Measurements from ENCODE around the gene AVPI1.

AVPI1 gene, protein sequence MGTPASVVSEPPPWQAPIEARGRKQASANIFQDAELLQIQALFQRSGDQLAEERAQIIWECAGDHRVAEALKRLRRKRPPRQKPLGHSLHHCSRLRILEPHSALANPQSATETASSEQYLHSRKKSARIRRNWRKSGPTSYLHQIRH

GRCh38 chr10:97686962-97687784, at the start of gene AVPI1:
TSS of gene AVPI1 (minus strand) at chr10:97687241. CDS start at chr10:97679905, 7,336 bp downstream.
- DNase-seq (ENCODE audit: low spot score), result peak; percentile 91

- DNase-seq (ENCODE audit: low spot score), result no peak
Observed at GRCh38 chr10:97736403-97736901, 49.4 kb upstream of the AVPI1 start.

DNA sequence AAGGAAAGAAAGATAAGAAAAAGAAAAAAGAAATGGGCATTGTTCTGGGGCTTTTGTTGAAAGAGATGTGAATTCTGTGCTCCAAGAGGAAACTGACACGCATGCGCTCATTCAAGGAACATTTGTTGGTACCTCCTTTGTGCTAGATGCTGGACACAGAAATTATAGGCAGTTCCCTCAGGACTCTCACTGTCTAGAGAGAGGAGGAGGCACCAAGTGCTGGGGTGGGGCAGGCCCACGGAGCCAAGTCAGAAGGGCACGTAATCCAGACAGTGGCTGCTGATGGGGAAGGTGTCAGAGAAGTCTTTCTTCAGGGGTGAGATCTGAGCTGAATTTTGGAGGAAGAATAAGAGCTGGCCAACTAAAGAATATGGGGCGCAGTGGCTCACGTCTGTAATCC, 47.0 kb upstream of the AVPI1 start:
- DNase-seq (ENCODE audit: low spot score), result no peak

DNA sequence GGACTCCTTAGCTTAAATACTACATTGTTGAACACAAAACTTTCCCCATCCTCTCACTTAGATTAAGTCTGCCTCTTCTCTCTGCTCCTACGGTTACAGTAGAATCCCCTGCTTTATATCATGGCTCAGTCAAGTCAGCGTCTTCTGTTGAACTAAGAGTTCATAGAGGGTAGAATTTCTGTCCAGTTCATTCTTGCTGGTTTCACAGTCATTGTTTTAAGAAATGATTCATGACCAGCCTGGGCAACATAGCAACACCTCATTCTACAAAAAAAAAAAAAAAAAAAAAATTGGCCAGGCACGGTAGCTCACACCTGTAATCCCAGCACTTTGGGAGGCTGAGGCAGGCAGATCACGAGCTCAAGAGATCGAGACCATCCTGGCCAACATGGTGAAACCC, 46.2 kb upstream of the AVPI1 start:
- DNase-seq (ENCODE audit: low spot score), result no peak

- no peak for DNase-seq (ENCODE audit: low spot score)
Observed at GRCh38 chr10:97732052-97732359, 45.0 kb upstream of the AVPI1 start.

- no peak for DNase-seq (ENCODE audit: low spot score)
Observed at GRCh38 chr10:97731346-97732051, 44.5 kb upstream of the AVPI1 start.

DNA sequence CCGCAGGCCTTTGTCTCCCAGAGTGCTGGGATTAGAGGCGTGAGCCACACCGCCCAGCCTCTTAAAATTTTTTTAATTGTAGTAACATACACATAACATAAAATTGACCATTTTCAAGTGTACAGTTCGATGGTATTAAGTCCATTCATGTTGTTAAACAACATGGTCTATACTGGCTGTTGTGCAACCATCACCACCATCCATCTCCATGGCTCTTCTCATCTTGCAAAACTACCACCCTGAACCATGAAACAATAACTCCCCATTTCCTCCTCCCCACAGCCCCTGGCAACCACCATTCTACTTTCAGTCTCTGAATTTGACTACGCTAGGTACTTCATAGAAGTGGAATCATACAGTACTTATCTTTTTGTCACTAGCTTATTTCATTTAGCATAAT, 42.0 kb upstream of the AVPI1 start:
- DNase-seq (ENCODE audit: low spot score), result no peak

DNA sequence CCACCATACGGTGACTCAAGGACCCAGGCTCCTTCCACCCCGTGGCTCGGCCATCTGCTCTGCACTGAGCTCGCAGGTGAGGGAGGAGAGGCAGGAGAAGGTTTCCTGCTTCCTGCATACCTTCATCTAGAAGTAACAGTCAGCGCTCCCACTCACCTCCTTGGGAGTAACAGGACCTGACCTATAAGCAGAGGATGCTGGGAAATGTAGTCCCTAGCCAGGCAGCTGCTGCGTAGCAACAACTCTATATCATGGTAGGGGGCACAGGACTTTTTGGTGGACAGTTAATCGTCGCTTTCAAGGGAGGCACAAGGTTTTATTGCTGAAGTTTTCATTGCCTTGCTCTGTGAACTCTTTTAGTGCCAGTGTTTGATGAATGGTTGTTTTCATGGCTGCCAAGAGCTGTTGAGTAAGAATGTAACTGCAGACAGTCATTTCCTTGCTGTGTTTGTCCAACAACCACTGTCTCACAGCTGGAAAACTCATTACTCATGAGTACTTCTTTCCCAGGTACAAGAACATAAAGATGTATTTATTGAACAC, 39.7 kb upstream of the AVPI1 start:
- no peak for DNase-seq (ENCODE audit: low spot score)

DNA sequence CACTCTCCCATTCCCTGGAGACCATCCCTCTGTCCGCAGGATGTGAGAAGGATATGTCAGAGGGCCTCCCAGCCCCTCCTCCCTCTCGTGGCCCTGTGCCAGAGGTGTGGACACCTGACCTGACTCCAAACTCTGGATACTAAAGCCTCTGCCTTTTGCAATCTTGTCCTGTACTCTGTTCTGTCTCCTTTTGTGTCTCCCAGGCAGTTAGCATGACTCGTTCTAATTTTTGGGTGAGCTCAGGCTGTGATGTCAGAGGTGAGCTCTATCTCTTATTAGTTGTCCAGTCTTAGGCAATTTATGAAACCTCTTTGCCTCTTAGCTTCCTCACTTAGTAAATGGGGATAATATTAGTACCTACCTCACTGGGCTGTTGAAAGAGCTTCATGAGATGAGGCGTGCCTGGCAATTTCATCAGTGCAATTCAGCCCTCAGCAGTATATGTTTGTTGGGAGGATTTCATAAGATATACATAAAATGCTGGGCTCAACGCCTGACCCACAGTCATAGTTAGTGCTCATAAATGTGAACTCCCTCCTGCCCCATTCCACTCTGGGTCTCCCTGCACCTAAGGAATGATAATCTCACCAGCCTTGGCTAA, 37.4 kb upstream of the AVPI1 start:
- DNase-seq (ENCODE audit: low spot score), result no peak

GRCh38 chr10:97723001-97723400, 36.0 kb upstream of the AVPI1 start:
- no peak for DNase-seq (ENCODE audit: low spot score)

GRCh38 chr10:97721871-97722780, 35.1 kb upstream of the AVPI1 start:
- no peak for DNase-seq (ENCODE audit: low spot score)

DNA sequence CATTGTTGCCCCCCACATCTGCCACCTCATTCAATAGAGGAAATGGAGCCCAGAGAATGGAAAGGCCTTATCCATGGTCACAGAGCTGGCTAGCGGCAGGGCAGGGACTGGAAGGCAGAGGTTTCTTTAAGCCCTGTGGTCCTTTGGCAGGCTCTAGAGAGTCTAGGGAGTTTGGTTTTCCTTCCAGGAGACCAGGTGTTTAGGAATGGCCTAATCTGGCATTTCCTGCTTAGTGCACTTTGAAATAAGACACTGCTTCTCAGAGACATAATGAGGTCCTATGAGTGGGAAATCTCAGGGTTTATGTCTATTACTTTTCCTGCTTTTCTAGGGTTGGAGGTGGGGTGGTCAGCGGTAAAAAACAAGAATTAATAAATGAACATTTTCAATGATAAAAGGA, 32.6 kb upstream of the AVPI1 start:
- DNase-seq (ENCODE audit: low spot score), result no peak

DNA sequence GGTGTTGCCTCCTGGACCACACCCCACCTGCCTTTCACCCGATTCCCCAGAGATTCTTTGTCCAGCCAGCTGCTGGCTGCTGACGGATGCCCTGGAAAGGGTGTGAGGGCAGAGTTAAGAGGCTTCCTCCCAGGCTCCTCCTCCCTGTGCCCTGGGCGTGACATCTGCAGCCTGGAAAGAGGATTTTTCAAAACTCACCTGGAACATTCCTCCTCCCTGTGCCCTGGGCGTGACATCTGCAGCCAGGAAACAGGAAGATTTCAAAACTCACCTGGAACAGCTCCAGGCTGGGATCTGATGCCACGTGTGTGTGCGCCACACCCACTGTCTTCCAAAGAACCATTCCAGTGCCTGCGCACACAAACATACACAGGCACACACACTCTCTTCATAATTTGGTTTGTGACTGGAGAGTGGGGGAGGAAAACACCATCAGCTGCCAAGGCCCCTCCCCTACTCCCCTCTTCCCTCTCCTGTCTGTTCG, 31.7 kb upstream of the AVPI1 start:
- DNase-seq (ENCODE audit: low spot score), result peak; percentile 49

DNA sequence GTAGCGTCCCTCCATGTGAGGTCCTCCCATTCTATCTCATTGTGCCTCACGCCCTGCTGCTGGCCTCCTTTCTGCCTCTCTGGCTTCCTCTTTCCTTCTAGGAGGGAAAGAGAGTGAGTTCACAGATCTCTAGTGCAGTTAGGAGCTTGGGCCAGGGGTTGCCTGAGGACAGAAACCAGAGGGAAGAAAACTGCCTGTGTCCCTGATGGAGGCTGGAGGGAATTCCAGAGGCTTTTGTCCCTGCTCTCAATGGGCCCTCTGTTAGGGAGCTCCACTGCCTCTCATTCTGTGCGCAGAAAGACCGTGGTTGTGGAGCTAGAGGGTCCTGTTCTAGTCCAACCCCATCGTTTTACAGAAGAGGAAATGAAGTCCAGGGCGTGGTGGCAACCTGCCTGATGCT, 31.1 kb upstream of the AVPI1 start:
- DNase-seq (ENCODE audit: low spot score), result no peak

- no peak for DNase-seq (ENCODE audit: low spot score)
Observed at GRCh38 chr10:97717627-97718026, 30.6 kb upstream of the AVPI1 start.

DNA sequence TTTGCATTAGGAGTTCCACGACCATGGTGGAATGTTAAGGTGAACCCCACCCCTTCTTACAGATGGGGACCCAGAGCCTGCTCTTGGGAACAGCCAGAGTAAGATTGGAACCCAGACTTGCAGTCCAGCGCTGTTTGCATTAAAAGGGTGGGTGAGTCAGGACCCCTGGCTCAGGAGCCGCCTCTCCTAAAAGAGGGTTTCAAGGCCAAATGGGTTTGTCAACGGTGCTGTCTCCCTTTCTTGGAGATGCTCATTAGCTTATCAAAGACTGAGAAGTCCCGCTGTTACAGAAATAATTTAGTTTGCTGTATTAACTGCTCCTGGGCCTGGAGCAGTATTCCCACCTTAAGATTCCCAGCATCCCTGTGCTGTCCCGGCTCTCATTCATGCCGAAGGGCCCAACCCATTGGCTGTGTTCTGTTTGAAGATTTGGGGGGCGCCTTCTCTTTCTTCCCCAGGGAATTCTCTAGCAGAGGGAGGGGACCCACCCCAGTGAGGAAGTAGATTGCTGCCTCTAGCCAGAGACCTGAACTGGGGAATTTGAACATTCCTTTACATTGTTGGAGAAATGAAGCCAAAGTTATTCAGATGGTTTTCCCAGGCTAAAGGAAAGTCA, 28.3 kb upstream of the AVPI1 start:
- no peak for DNase-seq (ENCODE audit: low spot score)

DNA sequence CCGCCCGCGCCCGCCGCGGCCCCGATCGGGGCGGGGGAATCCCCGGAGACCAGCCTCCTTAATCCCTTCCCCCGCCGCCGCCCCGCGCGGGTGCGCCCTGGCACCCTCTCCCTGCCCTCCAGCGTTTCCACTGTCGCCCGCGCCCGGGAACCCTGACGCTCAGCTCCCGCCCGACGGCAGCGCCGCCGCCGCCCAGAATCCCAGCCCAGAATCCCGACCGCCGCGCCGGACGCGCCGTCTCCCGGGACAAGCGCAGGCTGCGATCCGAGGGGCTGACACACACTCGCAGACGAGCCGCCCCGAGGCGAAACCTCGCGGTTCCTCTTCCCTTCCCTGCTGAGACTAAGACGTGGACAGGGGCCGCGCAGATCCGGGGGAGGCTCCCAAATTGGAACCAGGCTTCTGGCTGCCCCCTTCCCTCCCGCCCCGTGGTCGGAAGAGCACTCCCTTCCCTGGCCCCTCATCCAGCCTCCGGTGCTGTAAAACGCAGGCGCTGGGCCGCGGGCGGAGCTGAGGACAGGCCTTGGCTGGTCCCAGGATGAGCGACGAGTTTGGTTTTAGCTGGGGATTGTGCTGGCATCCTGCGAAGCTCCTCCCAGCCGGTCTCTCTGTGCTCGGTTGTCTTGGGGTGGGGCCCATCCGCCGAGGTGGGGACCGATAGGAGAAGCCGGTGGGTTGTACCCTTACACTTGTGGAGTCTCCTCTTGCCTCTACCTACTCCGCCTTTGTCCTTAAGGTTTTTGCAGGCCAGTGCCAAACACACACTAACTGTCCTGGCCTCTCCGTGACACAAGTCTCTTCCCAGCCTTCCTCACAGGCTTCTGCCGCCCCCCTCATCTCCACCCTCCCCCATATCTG, 27.6 kb upstream of the AVPI1 start:
- DNase-seq (ENCODE audit: low spot score), result peak; percentile 81

GRCh38 chr10:97713826-97714400, 26.9 kb upstream of the AVPI1 start:
- peak; percentile 92 for DNase-seq (ENCODE audit: low spot score)

DNA sequence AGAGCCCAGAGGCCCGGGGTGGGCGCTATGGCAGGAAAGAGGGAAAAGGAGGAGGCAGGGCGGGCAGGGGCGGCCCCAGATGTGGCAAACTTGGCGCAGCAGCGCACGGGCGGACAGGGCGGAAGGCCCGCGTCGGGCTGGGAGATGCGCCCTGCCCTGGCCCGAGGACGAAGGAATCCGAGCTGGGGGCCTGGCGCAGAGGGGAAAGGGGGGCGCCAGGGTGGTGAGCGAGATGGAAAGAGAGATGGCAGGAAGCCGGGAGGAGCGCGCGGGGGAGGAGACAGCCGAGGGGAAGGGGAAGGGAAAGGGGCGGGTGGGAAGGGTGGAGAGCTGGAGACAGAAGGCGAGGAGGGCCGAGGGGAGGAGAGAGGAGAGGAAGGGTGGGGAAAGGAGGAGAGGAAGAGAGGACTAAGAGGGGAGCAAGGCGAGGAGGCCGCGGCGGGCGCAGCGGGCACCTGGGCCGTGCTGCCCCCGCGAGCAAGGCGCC, 26.3 kb upstream of the AVPI1 start, which contains the start of gene MARVELD1:
MARVELD1 (plus strand) TSS at position 392 of the 487 bp plus-strand sequence. CDS start 147 bp downstream, outside the sequence.
- DNase-seq (ENCODE audit: low spot score), result peak; percentile 69
